ENCODE measurements around the gene GPR15LG. TPM values are rescaled to one million over a fixed set of nuclear protein-coding genes. Genes with fewer than 3 reads are reported as not detected.

GPR15LG gene
- total RNA-seq, 4 donors from 2014 or later, result 2.0 to 19.3 (median 8.6) TPM

GRCh38 chr10:84221916-84222315 lies 48.3 kb downstream of the GPR15LG start:
- no peaks in the 10 kb centered on the region for H3K4me1 ChIP-seq
- no peak for TF ChIP-seq POLR2AphosphoS5 (IDR thresholded peaks at IDR 0.05)
- TF ChIP-seq EP300 (IDR thresholded peaks at IDR 0.05), result no peak
- TF ChIP-seq POLR2A (IDR thresholded peaks at IDR 0.05), result no peak
- no peak for TF ChIP-seq CTCF (IDR thresholded peaks at IDR 0.05)
- H3K27me3 ChIP-seq, result peaks cover 8% of the 10 kb centered on the region
- no peaks in the 10 kb centered on the region for H3K36me3 ChIP-seq
- peak in 1 of 2 donors; percentile 66 for DNase-seq (ENCODE audit: low spot score in 2 of 2)
- H3K27ac ChIP-seq, result no peak overlapping the region
- no peak overlapping the region for H3K4me3 ChIP-seq
- H3K9me3 ChIP-seq, result no peaks in the 10 kb centered on the region
- 89% methylated on average over 8 of the region's 8 CpGs for WGBS

DNA sequence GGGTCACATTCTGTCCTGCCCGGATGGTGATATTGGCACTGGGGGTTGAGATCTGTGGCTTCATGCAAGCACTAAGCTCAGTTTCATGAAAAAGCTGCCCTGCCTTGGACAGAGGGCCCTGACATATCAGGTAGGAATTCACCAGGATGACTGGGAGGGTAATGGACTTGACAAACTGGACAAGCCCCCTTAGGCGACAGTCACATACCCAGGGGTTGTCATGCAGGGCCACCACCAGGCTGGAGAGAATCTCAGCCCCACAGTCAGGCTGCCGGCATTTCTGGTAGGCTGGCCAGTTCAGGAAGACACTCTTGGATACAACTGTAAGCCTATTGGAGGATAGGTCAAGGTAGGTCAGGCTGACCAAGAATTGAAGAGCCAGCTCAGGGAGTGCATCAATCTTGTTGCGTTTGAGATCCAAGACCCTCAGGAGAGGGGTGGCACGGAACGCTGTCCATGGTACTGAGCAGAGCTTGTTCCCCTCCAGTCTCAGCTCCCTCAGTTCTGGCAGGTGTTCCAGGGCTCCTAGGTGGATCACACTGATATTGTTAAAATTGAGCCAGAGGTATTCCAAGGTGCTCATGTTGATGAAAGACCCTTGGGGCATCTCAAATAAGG lies 50.9 kb downstream of the GPR15LG start:
- Histone ChIP-seq H3K9me3 (no peaks in the 10 kb centered on the region), H3K27ac (no peak overlapping the region), H3K4me3 (no peak overlapping the region), H3K4me1 (no peaks in the 10 kb centered on the region), H3K27me3 (peaks cover 8% of the 10 kb centered on the region), H3K36me3 (no peaks in the 10 kb centered on the region)
- TF ChIP-seq EP300 (IDR thresholded peaks at IDR 0.05) (no peak), CTCF (IDR thresholded peaks at IDR 0.05) (no peak), POLR2AphosphoS5 (IDR thresholded peaks at IDR 0.05) (no peak), POLR2A (IDR thresholded peaks at IDR 0.05) (no peak)
- 42% methylated on average over 6 of the region's 6 CpGs for WGBS
- peak in 1 of 2 donors; percentile 38 for DNase-seq (ENCODE audit: low spot score in 2 of 2)

DNA sequence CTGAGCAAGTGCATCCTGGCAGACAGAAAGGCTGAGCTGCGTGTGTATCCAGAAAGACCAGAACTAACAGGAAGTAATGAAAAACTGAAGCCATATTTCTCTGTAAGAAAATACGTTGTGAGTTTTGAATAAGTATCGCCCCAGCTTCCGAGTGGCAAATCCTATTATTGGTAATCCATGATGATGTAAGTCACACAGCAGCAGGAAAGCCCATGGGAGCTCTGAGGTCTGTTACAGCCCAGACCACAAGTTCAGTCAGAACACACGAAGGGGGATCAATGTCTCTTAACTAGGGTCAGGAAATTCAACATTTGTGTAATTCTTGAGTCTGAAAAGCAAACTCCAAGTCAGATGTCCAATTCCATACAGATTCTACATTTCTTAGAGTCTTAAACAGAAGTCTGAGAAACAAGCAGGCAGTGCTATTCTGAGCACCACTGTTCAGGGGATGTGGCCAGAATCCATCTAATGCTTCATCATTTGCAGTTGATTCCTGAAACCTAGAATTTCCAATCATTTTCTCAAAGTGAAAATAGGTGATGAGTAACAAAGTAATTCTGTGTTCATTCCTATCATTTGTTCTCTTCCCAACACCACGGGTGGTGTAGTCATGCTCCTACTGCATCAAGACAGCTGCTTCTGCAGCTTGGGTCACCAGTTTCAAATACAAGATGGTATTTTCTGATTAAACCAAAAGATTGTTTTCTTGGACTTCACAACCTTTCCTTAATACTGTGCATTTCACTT lies 52.0 kb downstream of the GPR15LG start, which contains the start of gene LRIT2:
Gene LRIT2, minus strand, starts transcription at position 118 of the 747 bp plus-strand sequence. Its CDS starts 24 bp downstream, at position 94.
- no peak within 1 kb of the TSS for H3K4me3 ChIP-seq
- peak in 1 of 2 donors; percentile 20 for DNase-seq (ENCODE audit: low spot score in 2 of 2)
- H3K27me3 ChIP-seq, result peaks cover 8% of the 10 kb centered on the region
- no peaks in the 10 kb centered on the region for H3K9me3 ChIP-seq
- TF ChIP-seq EP300 (IDR thresholded peaks at IDR 0.05) (no peak), POLR2AphosphoS5 (IDR thresholded peaks at IDR 0.05) (no peak), POLR2A (IDR thresholded peaks at IDR 0.05) (no peak), CTCF (IDR thresholded peaks at IDR 0.05) (no peak)
- WGBS, result 65% methylated on average over 6 of the region's 6 CpGs
- no peak within 1 kb of the TSS for H3K27ac ChIP-seq
- H3K36me3 ChIP-seq, result no peaks in the 10 kb centered on the region
- H3K4me1 ChIP-seq, result peaks cover 2% of the 10 kb centered on the region

DNA sequence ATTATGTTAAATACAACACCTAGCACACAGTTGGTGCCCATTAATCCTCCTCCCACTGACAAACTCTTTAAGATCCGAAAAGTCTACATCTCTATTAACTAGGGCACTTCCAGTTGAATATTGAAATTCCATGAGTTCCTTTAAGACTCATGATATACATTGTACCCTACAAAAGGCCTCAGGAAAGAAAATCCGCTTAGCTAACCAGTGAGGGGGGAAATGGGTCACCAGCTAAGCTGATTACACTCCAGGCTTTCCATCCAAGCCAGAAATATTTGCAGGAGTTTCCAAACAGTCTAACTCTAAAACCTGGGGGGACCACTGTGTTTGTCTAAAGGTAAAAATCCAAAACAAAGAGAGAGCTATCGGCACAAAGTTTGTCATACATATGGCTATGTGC lies 53.0 kb downstream of the GPR15LG start:
- peaks cover 4% of the 10 kb centered on the region for H3K4me1 ChIP-seq
- no peak for DNase-seq (ENCODE audit: low spot score in 2 of 2)
- H3K36me3 ChIP-seq, result no peaks in the 10 kb centered on the region
- no peaks in the 10 kb centered on the region for H3K9me3 ChIP-seq
- no peak for TF ChIP-seq POLR2AphosphoS5 (IDR thresholded peaks at IDR 0.05)
- no peak overlapping the region for H3K27ac ChIP-seq
- 85% methylated on average over 3 of the region's 3 CpGs for WGBS
- H3K27me3 ChIP-seq, result peaks cover 8% of the 10 kb centered on the region
- H3K4me3 ChIP-seq, result no peak overlapping the region

- H3K4me3 ChIP-seq, result no peak overlapping the region
- H3K27ac ChIP-seq, result no peak overlapping the region
- TF ChIP-seq EP300 (IDR thresholded peaks at IDR 0.05) (no peak), CTCF (IDR thresholded peaks at IDR 0.05) (no peak), POLR2AphosphoS5 (IDR thresholded peaks at IDR 0.05) (no peak)
- H3K27me3 ChIP-seq, result peaks cover 4% of the 10 kb centered on the region
- peak in 1 of 2 donors; percentile 21 for DNase-seq (ENCODE audit: low spot score in 2 of 2)
- no peaks in the 10 kb centered on the region for H3K36me3 ChIP-seq
- peaks cover 4% of the 10 kb centered on the region for H3K4me1 ChIP-seq
- H3K9me3 ChIP-seq, result no peaks in the 10 kb centered on the region
- WGBS, result 79% methylated on average over 4 of the region's 4 CpGs
Observed at GRCh38 chr10:84227810-84228209, 54.2 kb downstream of the GPR15LG start.

Measured in suprapubic skin (tissue), 4 donors.